ENCODE measurements around the gene TBL3.

- no peak for TF ChIP-seq EZH2 (IDR thresholded peaks at IDR 0.05; ENCODE audit: insufficient read depth, low read length)
- no peak for TF ChIP-seq CTCF (IDR thresholded peaks at IDR 0.05; ENCODE audit: insufficient read depth, low read depth, low read length)
Measured at GRCh38 chr16:2003231-2003826, 31.5 kb downstream of the TBL3 start.
